GM18858 (cell line): Measurements from ENCODE around the gene ZNF771.
A peak's percentile ranks its signal among the peaks of the same experiment; 100 is the strongest.
"Not testable (repeated sequence)": the region's sequence is repeated elsewhere in the genome, so short reads cannot be mapped to it uniquely, and the experiment has no call there.

ENCODE experiments used
- ATAC-seq: cut with Tn5 transposase; IDR thresholded peaks from one replicate; pipeline ENCODE4 v1.9.1; 2021; ENCODE audit not compliant: unreplicated experiment

The ZNF771 gene

GRCh38 chr16:30429678-30430427, 22.4 kb downstream of the ZNF771 start, which contains the start of gene DCTPP1:
DCTPP1 (minus strand) TSS chr16:30430030; CDS start chr16:30429980, 50 bp downstream.
- ATAC-seq = peak; percentile 87

- ATAC-seq = peak; percentile 5
Measured at GRCh38 chr16:30430428-30430970, 23.1 kb downstream of the ZNF771 start.

GRCh38 chr16:30434852-30435251, 27.4 kb downstream of the ZNF771 start:
- ATAC-seq = no peak

- no peak for ATAC-seq
Measured at GRCh38 chr16:30437511-30438046, 30.2 kb downstream of the ZNF771 start.

- ATAC-seq = no peak
Measured at GRCh38 chr16:30438835-30439234, 31.4 kb downstream of the ZNF771 start.

- ATAC-seq = no peak
Measured at GRCh38 chr16:30439720-30440348, 32.4 kb downstream of the ZNF771 start.

- ATAC-seq = no peak
Measured at GRCh38 chr16:30443631-30444030, 36.2 kb downstream of the ZNF771 start.

GRCh38 chr16:30444231-30445148, 37.1 kb downstream of the ZNF771 start:
- no peak for ATAC-seq

- ATAC-seq = no peak
Measured at GRCh38 chr16:30445149-30445407, 37.7 kb downstream of the ZNF771 start.

- peak; percentile 46 for ATAC-seq
Measured at GRCh38 chr16:30445408-30446202, 38.2 kb downstream of the ZNF771 start, which contains the start of gene SEPHS2. SEPHS2 (minus strand) TSS chr16:30445874; CDS start chr16:30445727, 147 bp downstream.

- ATAC-seq = no peak
Measured at GRCh38 chr16:30446203-30446595, 38.8 kb downstream of the ZNF771 start.

- ATAC-seq = no peak
Measured at GRCh38 chr16:30447512-30448226, 40.3 kb downstream of the ZNF771 start.

- no peak for ATAC-seq
Measured at GRCh38 chr16:30449116-30449435, 41.7 kb downstream of the ZNF771 start.

- ATAC-seq = not testable (repeated sequence)
Measured at GRCh38 chr16:30452709-30453580, 45.5 kb downstream of the ZNF771 start.

GRCh38 chr16:30456302-30456701, 48.9 kb downstream of the ZNF771 start:
- ATAC-seq = no peak

GRCh38 chr16:30457256-30457655, 49.9 kb downstream of the ZNF771 start:
- no peak for ATAC-seq

- no peak for ATAC-seq
Measured at GRCh38 chr16:30457743-30458560, 50.5 kb downstream of the ZNF771 start.
